ENCODE measurements around the gene RALGAPA1. TPM values are rescaled to one million over a fixed set of nuclear protein-coding genes. Genes with fewer than 3 reads are reported as not detected.

The RALGAPA1 gene
- total and polyA plus RNA-seq, 2 donors: 17.4 to 209 TPM

GRCh38 chr14:35534208-35534872 is 274.8 kb downstream of the RALGAPA1 start:
- H3K36me3 ChIP-seq (ENCODE audit: insufficient read depth): no peaks in the 10 kb centered on the region
- H3K27ac ChIP-seq (ENCODE audit: low read depth): no peak overlapping the region
- no peak for DNase-seq (ENCODE audit: extremely low spot score)
- H3K4me3 ChIP-seq (ENCODE audit: low read depth, low read length): peak overlapping the region; percentile 41
- H3K4me1 ChIP-seq (ENCODE audit: insufficient read depth): peaks cover 6% of the 10 kb centered on the region
- 2% methylated on average over 77 of the region's 77 CpGs for WGBS

- WGBS: under 1% methylated on average over 100 of the region's 100 CpGs
- no peaks in the 10 kb centered on the region for H3K36me3 ChIP-seq (ENCODE audit: insufficient read depth)
These were observed 275.5 kb downstream of the RALGAPA1 start, which contains the start of gene INSM2 for GRCh38 chr14:35533357-35534207. TSS of gene INSM2 (plus strand) at chr14:35534164. CDS start at chr14:35534253, 89 bp downstream.

GRCh38 chr14:35532783-35533356 is 276.2 kb downstream of the RALGAPA1 start:
- no peak for DNase-seq (ENCODE audit: extremely low spot score)
- no peak overlapping the region for H3K27ac ChIP-seq (ENCODE audit: low read depth)
- no peak overlapping the region for H3K4me3 ChIP-seq (ENCODE audit: low read depth, low read length)
- H3K36me3 ChIP-seq (ENCODE audit: insufficient read depth): no peaks in the 10 kb centered on the region
- 13% methylated on average over 6 of the region's 6 CpGs for WGBS
- peaks cover 6% of the 10 kb centered on the region for H3K4me1 ChIP-seq (ENCODE audit: insufficient read depth)

More at GRCh38 chr14:35533357-35534207, 275.5 kb downstream of the RALGAPA1 start, which contains the start of gene INSM2:
- peaks cover 6% of the 10 kb centered on the region for H3K4me1 ChIP-seq (ENCODE audit: insufficient read depth)
- peak within 1 kb of the TSS; percentile 41 for H3K4me3 ChIP-seq (ENCODE audit: low read depth, low read length)
- H3K27ac ChIP-seq (ENCODE audit: low read depth): no peak within 1 kb of the TSS
- no peak for DNase-seq (ENCODE audit: extremely low spot score)

GRCh38 chr14:35531960-35532747 is 276.9 kb downstream of the RALGAPA1 start:
- 87% methylated on average over 1 of the region's 1 CpG for WGBS
- no peaks in the 10 kb centered on the region for H3K36me3 ChIP-seq (ENCODE audit: insufficient read depth)
- H3K4me1 ChIP-seq (ENCODE audit: insufficient read depth): peaks cover 6% of the 10 kb centered on the region
- H3K4me3 ChIP-seq (ENCODE audit: low read depth, low read length): no peak overlapping the region
- H3K27ac ChIP-seq (ENCODE audit: low read depth): no peak overlapping the region
- no peak for DNase-seq (ENCODE audit: extremely low spot score)

GRCh38 chr14:35526962-35527361 is 282.1 kb downstream of the RALGAPA1 start:
- no peak for DNase-seq (ENCODE audit: extremely low spot score)
- no peak overlapping the region for H3K4me3 ChIP-seq (ENCODE audit: low read depth, low read length)
- 84% methylated on average over 2 of the region's 2 CpGs for WGBS
- no peaks in the 10 kb centered on the region for H3K4me1 ChIP-seq (ENCODE audit: insufficient read depth)
- H3K36me3 ChIP-seq (ENCODE audit: insufficient read depth): peaks cover 2% of the 10 kb centered on the region
- no peak overlapping the region for H3K27ac ChIP-seq (ENCODE audit: low read depth)

GRCh38 chr14:35525695-35526094 is 283.4 kb downstream of the RALGAPA1 start:
- WGBS: 90% methylated on average over 3 of the region's 3 CpGs
- no peak overlapping the region for H3K4me3 ChIP-seq (ENCODE audit: low read depth, low read length)
- peaks cover 2% of the 10 kb centered on the region for H3K36me3 ChIP-seq (ENCODE audit: insufficient read depth)
- no peak overlapping the region for H3K27ac ChIP-seq (ENCODE audit: low read depth)
- no peaks in the 10 kb centered on the region for H3K4me1 ChIP-seq (ENCODE audit: insufficient read depth)
- no peak for DNase-seq (ENCODE audit: extremely low spot score)

GRCh38 chr14:35519986-35520385 is 289.1 kb downstream of the RALGAPA1 start:
- Histone ChIP-seq H3K36me3 (ENCODE audit: insufficient read depth) (no peaks in the 10 kb centered on the region), H3K4me1 (ENCODE audit: insufficient read depth) (no peaks in the 10 kb centered on the region), H3K4me3 (ENCODE audit: low read depth, low read length) (no peak overlapping the region), H3K27ac (ENCODE audit: low read depth) (no peak overlapping the region)
- 60% methylated on average over 2 of the region's 2 CpGs for WGBS
- no peak for DNase-seq (ENCODE audit: extremely low spot score)

- no peak overlapping the region for H3K4me3 ChIP-seq (ENCODE audit: low read depth, low read length)
- no peaks in the 10 kb centered on the region for H3K4me1 ChIP-seq (ENCODE audit: insufficient read depth)
- no peak for DNase-seq (ENCODE audit: extremely low spot score)
- WGBS: 74% methylated on average over 1 of the region's 1 CpG
- H3K36me3 ChIP-seq (ENCODE audit: insufficient read depth): no peaks in the 10 kb centered on the region
- H3K27ac ChIP-seq (ENCODE audit: low read depth): no peak overlapping the region
These were observed 293.2 kb downstream of the RALGAPA1 start for GRCh38 chr14:35515916-35516315.

GRCh38 chr14:35512765-35513164 is 296.3 kb downstream of the RALGAPA1 start:
- no peak for DNase-seq (ENCODE audit: extremely low spot score)
- no peaks in the 10 kb centered on the region for H3K36me3 ChIP-seq (ENCODE audit: insufficient read depth)
- no peak overlapping the region for H3K27ac ChIP-seq (ENCODE audit: low read depth)
- WGBS: 84% methylated on average over 4 of the region's 4 CpGs
- H3K4me3 ChIP-seq (ENCODE audit: low read depth, low read length): no peak overlapping the region
- no peaks in the 10 kb centered on the region for H3K4me1 ChIP-seq (ENCODE audit: insufficient read depth)

GRCh38 chr14:35509846-35510245 is 299.2 kb downstream of the RALGAPA1 start:
- Histone ChIP-seq H3K27ac (ENCODE audit: low read depth) (no peak overlapping the region), H3K36me3 (ENCODE audit: insufficient read depth) (no peaks in the 10 kb centered on the region), H3K4me3 (ENCODE audit: low read depth, low read length) (no peak overlapping the region), H3K4me1 (ENCODE audit: insufficient read depth) (no peaks in the 10 kb centered on the region)
- 82% methylated on average over 2 of the region's 2 CpGs for WGBS
- no peak for DNase-seq (ENCODE audit: extremely low spot score)

GRCh38 chr14:35506927-35507326 is 302.2 kb downstream of the RALGAPA1 start:
- no peak for DNase-seq (ENCODE audit: extremely low spot score)
- H3K36me3 ChIP-seq (ENCODE audit: insufficient read depth): no peaks in the 10 kb centered on the region
- H3K4me3 ChIP-seq (ENCODE audit: low read depth, low read length): no peak overlapping the region
- no peak overlapping the region for H3K27ac ChIP-seq (ENCODE audit: low read depth)
- H3K4me1 ChIP-seq (ENCODE audit: insufficient read depth): no peaks in the 10 kb centered on the region

- Histone ChIP-seq H3K27ac (ENCODE audit: low read depth) (no peak overlapping the region), H3K4me3 (ENCODE audit: low read depth, low read length) (no peak overlapping the region), H3K36me3 (ENCODE audit: insufficient read depth) (no peaks in the 10 kb centered on the region), H3K4me1 (ENCODE audit: insufficient read depth) (no peaks in the 10 kb centered on the region)
- no peak for DNase-seq (ENCODE audit: extremely low spot score)
- WGBS: 69% methylated on average over 6 of the region's 6 CpGs
These were observed 302.6 kb downstream of the RALGAPA1 start for GRCh38 chr14:35506461-35506860.

GRCh38 chr14:35504260-35504659 is 304.8 kb downstream of the RALGAPA1 start:
- WGBS: 54% methylated on average over 1 of the region's 1 CpG
- Histone ChIP-seq H3K4me3 (ENCODE audit: low read depth, low read length) (no peak overlapping the region), H3K4me1 (ENCODE audit: insufficient read depth) (no peaks in the 10 kb centered on the region), H3K36me3 (ENCODE audit: insufficient read depth) (no peaks in the 10 kb centered on the region), H3K27ac (ENCODE audit: low read depth) (no peak overlapping the region)
- DNase-seq (ENCODE audit: extremely low spot score): no peak
